GM12873 (cell line): ENCODE measurements around the gene HES7.

Experiments used
- TF ChIP-seq, protein P1 (sequence below): IDR thresholded peaks from 2 replicates; pipeline ENCODE4 v1.5.1; 2012; ENCODE audit warnings: low read depth, mild to moderate bottlenecking, moderate library complexity, low read length, control low read depth; ENCODE audit not compliant: insufficient read depth; ENCODE audit errors: missing control alignments

Gene HES7

DNA sequence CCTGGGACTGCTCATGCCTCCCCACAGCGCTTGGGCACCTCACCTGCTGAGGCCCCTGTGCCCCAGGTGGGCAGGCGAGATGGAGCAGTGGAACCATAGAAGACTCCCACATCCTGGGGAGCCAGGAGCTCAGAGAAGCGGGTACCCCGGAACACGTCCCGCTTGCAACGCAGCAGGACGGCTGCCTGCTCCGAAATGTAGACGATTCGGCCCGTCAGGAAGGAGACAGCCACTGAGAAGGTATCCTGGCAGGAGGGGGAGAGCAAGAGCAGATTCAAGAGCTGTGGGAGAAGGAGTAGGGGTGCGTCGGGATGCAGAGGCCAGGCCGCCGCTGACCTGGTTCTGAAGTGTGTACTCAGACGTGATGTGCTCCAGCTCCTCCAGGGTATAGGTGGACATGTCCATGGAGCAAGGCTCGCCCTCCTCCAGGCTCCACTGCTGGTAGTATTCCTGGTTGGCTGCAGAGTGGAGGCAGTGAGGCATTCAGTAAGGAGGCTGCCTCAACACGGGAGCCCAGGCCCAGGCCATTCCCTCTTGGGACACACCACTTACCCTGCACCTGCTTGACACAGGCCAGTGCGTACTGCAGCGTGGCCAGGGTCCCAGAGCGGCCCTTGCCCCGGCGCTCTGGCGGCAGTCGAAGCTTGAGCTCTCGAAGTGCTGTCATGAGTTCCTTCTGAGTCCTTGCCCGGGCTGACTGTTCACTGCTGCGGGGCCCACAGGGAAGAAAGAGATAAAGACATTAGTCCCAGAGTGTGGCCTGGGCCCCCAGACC lies 25.7 kb upstream of the HES7 start:
- TF ChIP-seq, protein P1, sequence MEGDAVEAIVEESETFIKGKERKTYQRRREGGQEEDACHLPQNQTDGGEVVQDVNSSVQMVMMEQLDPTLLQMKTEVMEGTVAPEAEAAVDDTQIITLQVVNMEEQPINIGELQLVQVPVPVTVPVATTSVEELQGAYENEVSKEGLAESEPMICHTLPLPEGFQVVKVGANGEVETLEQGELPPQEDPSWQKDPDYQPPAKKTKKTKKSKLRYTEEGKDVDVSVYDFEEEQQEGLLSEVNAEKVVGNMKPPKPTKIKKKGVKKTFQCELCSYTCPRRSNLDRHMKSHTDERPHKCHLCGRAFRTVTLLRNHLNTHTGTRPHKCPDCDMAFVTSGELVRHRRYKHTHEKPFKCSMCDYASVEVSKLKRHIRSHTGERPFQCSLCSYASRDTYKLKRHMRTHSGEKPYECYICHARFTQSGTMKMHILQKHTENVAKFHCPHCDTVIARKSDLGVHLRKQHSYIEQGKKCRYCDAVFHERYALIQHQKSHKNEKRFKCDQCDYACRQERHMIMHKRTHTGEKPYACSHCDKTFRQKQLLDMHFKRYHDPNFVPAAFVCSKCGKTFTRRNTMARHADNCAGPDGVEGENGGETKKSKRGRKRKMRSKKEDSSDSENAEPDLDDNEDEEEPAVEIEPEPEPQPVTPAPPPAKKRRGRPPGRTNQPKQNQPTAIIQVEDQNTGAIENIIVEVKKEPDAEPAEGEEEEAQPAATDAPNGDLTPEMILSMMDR: no peak

DNA sequence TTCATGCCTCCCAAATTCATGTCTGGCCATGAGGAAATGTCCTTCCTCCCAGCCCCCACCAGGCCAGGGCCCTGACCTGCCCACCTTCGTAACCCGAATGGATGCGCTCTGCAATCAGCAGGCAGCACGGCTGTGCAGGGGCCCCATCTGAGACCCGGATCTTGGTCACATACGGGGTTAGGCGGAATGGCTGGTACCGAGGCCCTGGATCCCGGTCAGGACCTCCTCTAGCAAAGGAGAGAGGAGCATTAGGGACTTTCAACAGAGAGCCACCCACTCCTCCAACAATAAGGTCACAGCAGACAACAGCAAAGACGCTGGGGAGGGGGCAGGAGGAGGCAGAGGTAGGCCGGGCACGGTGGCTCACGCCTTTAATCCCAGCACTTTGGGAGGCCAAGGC lies 24.7 kb upstream of the HES7 start:
- TF ChIP-seq, protein P1: no peak

DNA sequence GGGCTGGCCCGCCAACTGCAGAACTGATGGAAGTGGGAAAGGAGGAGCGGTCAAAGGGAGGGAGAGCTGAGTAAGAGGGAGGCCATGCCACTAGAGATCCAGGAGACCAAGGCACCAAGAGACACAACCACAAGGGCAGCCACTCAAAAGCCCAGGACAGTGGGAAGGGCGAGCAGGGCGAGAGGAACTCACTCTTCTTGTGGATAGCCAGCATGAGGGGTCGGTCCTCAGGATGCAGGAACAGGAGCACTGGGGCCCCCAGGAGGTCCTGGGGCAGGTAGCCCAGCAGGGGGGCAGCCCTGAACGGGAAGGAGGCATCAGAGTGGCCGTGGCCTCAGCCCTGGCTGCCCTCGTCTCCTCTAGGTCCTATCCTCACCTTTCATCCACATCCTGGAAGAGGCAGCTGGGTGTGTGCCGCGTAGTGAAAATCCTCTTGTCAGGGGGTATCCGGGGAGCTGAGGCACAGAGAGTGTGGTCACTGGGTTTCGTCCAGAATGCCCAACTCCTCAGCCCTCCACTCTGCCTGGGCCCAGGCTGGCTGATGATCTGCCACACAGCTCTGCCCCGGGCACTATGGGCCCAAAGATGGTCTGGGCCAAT lies 24.0 kb upstream of the HES7 start:
- TF ChIP-seq, protein P1: no peak

DNA sequence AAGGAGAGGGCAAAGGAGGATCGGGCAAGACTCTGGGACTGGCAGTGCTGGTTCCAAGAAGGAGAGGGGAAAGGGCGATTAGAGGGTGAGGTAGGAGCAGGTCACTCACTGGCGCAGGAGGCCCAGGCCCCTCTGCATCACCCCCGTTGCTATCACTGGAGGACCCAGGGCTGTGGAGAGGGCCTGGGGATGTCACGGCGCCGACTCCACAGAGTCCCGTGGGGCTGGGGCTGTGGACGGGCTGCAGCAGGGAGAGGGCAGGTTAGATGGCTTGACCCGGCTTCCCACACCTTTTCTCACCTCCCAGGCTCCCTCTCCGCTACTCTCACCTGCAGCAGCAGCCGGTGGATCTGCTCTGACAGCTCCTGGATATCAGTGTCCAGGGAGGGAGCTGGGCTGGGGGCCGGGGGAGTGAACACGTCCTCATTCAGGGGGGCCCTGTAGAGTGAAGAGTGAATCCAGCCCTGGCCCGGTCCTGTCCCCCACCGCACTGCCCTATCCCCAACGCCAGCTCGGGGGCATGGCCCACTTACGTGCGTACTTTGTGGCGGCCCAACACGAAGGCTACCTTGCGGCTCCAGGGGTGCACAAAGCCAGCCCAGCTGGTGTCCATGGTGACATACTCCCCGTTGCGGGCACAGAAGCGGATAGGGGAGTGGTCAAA lies 23.4 kb upstream of the HES7 start:
- TF ChIP-seq, protein P1: no peak

DNA sequence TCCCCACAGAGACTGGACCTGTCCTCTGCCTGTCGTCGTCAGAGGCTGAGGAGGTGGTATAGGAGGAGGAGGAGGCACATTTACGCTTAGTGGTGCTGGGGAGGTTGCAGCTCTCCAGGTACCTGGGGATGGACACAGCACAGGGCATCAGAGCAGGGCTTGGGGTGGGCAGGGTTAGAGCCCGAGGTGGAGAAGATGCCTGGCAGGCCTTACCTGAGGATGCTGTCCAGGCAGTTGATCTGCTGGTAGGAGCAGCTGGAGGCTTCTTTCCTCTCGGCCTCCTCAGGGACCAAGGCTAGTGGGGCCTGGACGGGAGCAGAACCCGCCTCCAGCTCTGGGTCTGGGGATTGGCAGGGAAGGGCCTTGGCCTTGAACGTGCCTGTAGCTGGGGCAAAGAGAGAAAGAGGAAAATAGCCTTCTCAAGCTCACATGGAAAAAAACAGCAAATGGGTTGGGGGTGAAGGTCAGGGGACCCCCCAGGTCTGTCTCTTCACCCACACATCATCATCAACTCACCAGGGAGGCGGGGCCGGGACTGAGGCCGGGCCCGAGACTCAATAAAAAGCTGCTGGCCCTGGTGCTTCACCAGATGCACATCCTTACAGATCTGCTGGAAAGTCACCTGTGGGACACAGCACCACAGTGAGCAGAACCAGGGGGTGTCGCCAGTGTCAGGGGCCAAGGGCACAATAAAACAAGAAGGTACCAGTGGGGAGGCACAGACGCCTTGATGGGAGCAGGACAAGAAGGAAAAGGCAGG lies 22.7 kb upstream of the HES7 start:
- TF ChIP-seq, protein P1: no peak

DNA sequence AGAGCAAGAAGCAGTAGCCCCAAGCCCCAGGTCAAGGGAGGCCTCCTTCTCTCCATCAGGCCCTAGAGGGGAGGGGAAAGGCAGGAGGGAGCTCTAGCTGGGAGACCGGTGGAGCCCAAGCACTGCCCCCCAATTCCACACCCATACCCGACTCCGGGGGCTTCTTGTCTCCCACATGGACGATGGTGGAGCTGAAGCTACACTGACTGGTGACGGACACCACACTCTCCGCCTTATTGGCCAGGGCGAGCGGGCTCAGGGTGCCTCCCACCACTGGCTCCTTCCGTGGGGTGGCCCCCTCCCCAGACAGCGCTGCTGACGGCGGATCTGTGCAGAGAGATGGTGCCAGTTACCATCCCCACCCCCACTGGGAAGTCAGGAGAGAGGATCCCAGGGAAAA lies 21.9 kb upstream of the HES7 start:
- TF ChIP-seq, protein P1: no peak
